Measurements from ENCODE around the gene RBCK1. TPM values are rescaled to one million over a fixed set of nuclear protein-coding genes. Genes with fewer than 3 reads are reported as not detected.

Gene RBCK1
- total RNA-seq, 1 experiment from 2014 or later, result 46.8 TPM

GRCh38 chr20:426566-426965 lies 18.5 kb downstream of the RBCK1 start:
- peaks cover 28 to 57% (median 54%) of the 10 kb centered on the region in 3 experiments for H3K36me3 Mint-ChIP-seq (ENCODE audit: insufficient read depth in 1 of 3, low read depth in 3 of 3)
- no peak overlapping the region for H3K4ac ChIP-seq (ENCODE audit: low read depth, low read length)

More at GRCh38 chr20:426566-426965, 18.5 kb downstream of the RBCK1 start:
- H3T11ph ChIP-seq (ENCODE audit: low read length), result no peak overlapping the region
- no peaks in the 10 kb centered on the region for H3K9me3 Mint-ChIP-seq
- H3K27me3 ChIP-seq (ENCODE audit: insufficient read depth, low read length), result no peaks in the 10 kb centered on the region
- WGBS (ENCODE audit: extremely low coverage, insufficient read length, low lambda C conversion rate), result no CpG with 5 or more reads among the region's 2 CpGs
- no peak overlapping the region for H2BK15ac ChIP-seq (ENCODE audit: low read depth, low read length)
- H3K79me2 ChIP-seq (ENCODE audit: insufficient read depth, low read length), result no peaks in the 10 kb centered on the region
- H3K14ac ChIP-seq (ENCODE audit: insufficient read depth, low read length), result no peak overlapping the region
- no peaks in the 10 kb centered on the region for H3K23me2 ChIP-seq (ENCODE audit: insufficient read length, low read depth, low read length, poor library complexity, severe bottlenecking)
- H3K23ac ChIP-seq (ENCODE audit: insufficient read length, low read depth, low read length), result no peak overlapping the region
- no peak overlapping the region for H2BK20ac ChIP-seq (ENCODE audit: low read depth, low read length, poor library complexity, severe bottlenecking)
- no peaks in the 10 kb centered on the region for H3K79me1 ChIP-seq (ENCODE audit: insufficient read depth, low read depth, low read length, poor library complexity, severe bottlenecking)
- no peak for DNase-seq
- H2BK5ac ChIP-seq (ENCODE audit: insufficient read length, low read length), result no peak overlapping the region
- H4K5ac ChIP-seq (ENCODE audit: insufficient read length, low read depth, low read length), result no peak overlapping the region
- no peaks in the 10 kb centered on the region for H3K4me1 ChIP-seq (ENCODE audit: insufficient read depth, low read length)
- no peak overlapping the region for H3K27ac Mint-ChIP-seq
- no peak overlapping the region for H4K8ac ChIP-seq (replicated peaks; ENCODE audit: insufficient read length, low read depth, low read length)
- no peak overlapping the region for H2AK5ac ChIP-seq (ENCODE audit: insufficient read length, low read length)
- H3K4me1 Mint-ChIP-seq, result peaks cover 3 to 8% of the 10 kb centered on the region in 2 experiments; a peak in 3 of 4 replicates
- H3K4me2 ChIP-seq (ENCODE audit: insufficient read depth, insufficient read length, low read length), result no peak overlapping the region
- no peak overlapping the region for H3K27ac ChIP-seq (ENCODE audit: insufficient read length, low read depth, low read length)
- no peaks in the 10 kb centered on the region for H4K20me1 ChIP-seq (ENCODE audit: control insufficient read depth, insufficient read depth, insufficient read length)
- no peaks in the 10 kb centered on the region for H3K9me3 ChIP-seq (ENCODE audit: control insufficient read depth, low read depth, low read length)
- no peak for TF ChIP-seq CTCF (conservative IDR thresholded peaks at IDR 0.05)
- no peak overlapping the region for H3K9ac ChIP-seq (ENCODE audit: extremely low read depth, insufficient read length, low read length)
- no peak overlapping the region for H3K56ac ChIP-seq (ENCODE audit: insufficient read length, low read depth, low read length)
- H3K4me3 Mint-ChIP-seq, result no peak overlapping the region
- no peak overlapping the region for H3K18ac ChIP-seq (ENCODE audit: insufficient read length, low read depth, low read length)
- H3K27me3 Mint-ChIP-seq (ENCODE audit: low read depth), result peaks cover under 1% of the 10 kb centered on the region
- no peak overlapping the region for H2AFZ ChIP-seq (ENCODE audit: low read length)
- H4K91ac ChIP-seq (ENCODE audit: insufficient read length, low read depth, low read length), result no peak overlapping the region
- no peak overlapping the region for H2BK12ac ChIP-seq (ENCODE audit: insufficient read length, low read depth, low read length)
- H2BK120ac ChIP-seq (ENCODE audit: low read depth, low read length, poor library complexity, severe bottlenecking), result no peak overlapping the region

Data from H9 (cell line).